ENCODE measurements around the gene RNF126.

GRCh38 chr19:645912-646778 lies 16.9 kb downstream of the RNF126 start:
- no peak for TF ChIP-seq POLR2A (IDR thresholded peaks at IDR 0.05; ENCODE audit: low read length)
- TF ChIP-seq GATA1 (IDR thresholded peaks at IDR 0.05; ENCODE audit: low read depth, low read length), result no peak
